Measurements from ENCODE around the gene NYNRIN.
"Not testable (repeated sequence)": the region's sequence is repeated elsewhere in the genome, so short reads cannot be mapped to it uniquely, and the experiment has no call there.

The NYNRIN gene

GRCh38 chr14:24398653-24399446 lies at the start of gene NYNRIN:
TSS of gene NYNRIN (plus strand) at chr14:24399003. CDS start at chr14:24399247, 244 bp downstream.
- TF ChIP-seq TCF4 (CRISPR knock-in tag; IDR thresholded peaks at IDR 0.05; ENCODE audit: borderline replicate concordance), result no peak
- ATAC-seq, result peak; percentile 83

DNA sequence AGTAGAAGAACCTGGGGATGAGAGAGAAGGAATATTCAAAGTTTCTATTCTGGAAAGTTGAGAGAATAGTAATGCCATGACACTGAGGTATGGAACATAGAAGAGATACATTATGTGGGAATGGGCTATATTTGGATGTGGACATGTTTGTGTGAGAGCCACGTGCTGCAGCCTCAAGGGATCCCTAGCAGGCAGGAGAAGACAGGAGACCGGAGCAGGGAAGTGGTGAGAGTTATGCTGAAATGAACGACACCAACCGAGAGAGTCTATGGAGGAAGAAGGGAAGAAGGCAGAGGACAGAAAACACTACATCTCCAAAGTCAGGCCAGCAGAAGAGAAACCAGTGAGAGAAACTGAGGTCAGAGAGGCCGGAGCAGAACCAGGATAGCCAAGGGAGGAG lies 49.1 kb upstream of the NYNRIN start:
- TF ChIP-seq TCF4 (CRISPR knock-in tag; IDR thresholded peaks at IDR 0.05; ENCODE audit: borderline replicate concordance) (no peak), GLIS3 (CRISPR knock-in tag; IDR thresholded peaks at IDR 0.05) (no peak)
- TF ChIP-seq, protein P1, sequence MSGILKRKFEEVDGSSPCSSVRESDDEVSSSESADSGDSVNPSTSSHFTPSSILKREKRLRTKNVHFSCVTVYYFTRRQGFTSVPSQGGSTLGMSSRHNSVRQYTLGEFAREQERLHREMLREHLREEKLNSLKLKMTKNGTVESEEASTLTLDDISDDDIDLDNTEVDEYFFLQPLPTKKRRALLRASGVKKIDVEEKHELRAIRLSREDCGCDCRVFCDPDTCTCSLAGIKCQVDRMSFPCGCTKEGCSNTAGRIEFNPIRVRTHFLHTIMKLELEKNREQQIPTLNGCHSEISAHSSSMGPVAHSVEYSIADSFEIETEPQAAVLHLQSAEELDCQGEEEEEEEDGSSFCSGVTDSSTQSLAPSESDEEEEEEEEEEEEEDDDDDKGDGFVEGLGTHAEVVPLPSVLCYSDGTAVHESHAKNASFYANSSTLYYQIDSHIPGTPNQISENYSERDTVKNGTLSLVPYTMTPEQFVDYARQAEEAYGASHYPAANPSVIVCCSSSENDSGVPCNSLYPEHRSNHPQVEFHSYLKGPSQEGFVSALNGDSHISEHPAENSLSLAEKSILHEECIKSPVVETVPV (CRISPR knock-in tag; IDR thresholded peaks at IDR 0.05), result no peak
- no peak for ATAC-seq

DNA sequence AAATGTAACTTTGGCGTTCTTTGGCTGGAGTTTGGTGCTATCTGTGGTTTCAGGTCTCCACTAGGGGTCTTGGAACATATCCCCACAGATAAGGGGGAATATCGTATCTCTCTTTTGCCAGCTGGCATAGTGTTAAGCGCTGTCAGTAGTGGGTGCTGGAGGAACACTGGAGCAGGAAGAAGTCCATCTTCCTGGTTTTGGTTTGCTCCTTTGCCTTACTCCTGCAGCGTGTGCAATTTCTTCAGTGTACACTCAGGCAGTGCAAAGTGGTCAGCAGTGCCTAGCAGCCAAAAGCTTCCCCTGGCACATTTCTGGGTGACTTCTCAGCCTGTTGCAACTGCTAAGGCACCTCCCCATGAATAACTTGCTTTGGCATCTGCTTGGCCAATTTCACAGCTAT lies 47.3 kb upstream of the NYNRIN start:
- TF ChIP-seq POU6F1 (CRISPR knock-in tag; IDR thresholded peaks at IDR 0.05; ENCODE audit: borderline replicate concordance, low read depth), result no peak
- TF ChIP-seq TSHZ2 (CRISPR knock-in tag; IDR thresholded peaks at IDR 0.05), result no peak
- no peak for TF ChIP-seq CSDC2 (CRISPR knock-in tag; IDR thresholded peaks at IDR 0.05)
- no peak for TF ChIP-seq ZNF8 (CRISPR knock-in tag; IDR thresholded peaks at IDR 0.05)
- TF ChIP-seq TOX (CRISPR knock-in tag; IDR thresholded peaks at IDR 0.05; ENCODE audit: borderline replicate concordance), result no peak
- no peak for TF ChIP-seq TCF4 (CRISPR knock-in tag; IDR thresholded peaks at IDR 0.05; ENCODE audit: borderline replicate concordance)
- no peak for TF ChIP-seq RARB (CRISPR knock-in tag; IDR thresholded peaks at IDR 0.05)
- peak; percentile 84 for ATAC-seq

DNA sequence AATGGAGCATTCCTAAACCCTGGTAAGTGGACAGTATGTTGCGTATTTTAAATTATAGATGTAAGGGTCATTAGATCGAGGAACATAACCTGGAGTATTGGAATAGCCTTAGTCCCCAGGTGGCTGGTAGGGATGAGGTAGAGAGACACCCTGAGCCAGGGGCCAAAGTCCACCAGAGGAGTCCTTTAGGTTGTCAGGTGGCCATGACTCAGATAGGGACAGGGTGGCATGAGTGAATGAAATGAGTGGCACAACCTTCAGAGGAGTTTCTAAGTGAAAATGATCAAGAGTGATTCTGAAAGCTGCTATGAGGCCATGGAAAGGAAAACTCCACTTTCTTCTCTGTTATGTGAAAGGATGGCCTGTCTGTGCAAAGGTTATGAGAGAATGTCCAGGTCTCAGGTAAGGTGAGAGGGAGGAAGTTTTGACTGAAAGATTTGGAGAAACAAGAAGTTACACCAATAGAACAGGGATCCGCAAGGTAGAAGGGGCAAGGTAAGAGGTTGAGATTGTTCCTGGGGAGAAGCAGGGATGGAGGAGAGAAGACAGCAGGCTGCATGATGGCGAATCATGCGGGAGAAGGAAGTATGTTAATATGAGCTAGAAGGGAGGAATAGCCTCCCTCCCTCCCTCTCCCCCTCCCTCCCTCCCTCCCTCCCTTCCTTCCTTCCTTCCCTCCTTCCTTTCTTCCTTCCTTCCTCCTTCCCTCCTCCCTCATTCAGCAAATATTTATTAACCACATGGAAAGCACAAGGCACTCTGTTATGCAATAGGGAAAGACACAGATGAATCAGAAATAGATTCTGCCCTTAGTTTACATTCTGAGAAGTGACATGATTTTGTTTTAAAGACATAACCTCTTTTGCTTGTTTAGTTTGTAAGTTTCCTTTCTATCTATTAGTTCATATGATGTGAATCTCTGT lies 45.0 kb upstream of the NYNRIN start:
- TF ChIP-seq GLIS3 (CRISPR knock-in tag; IDR thresholded peaks at IDR 0.05), result no peak
- no peak for TF ChIP-seq ZNF70 (CRISPR knock-in tag; IDR thresholded peaks at IDR 0.05)
- TF ChIP-seq OSR1 (CRISPR knock-in tag; IDR thresholded peaks at IDR 0.05), result no peak
- TF ChIP-seq ZFP30 (CRISPR knock-in tag; IDR thresholded peaks at IDR 0.05), result no peak
- TF ChIP-seq ZC3H10 (CRISPR knock-in tag; IDR thresholded peaks at IDR 0.05), result no peak
- TF ChIP-seq PATZ1 (CRISPR knock-in tag; IDR thresholded peaks at IDR 0.05; ENCODE audit: borderline replicate concordance), result no peak
- TF ChIP-seq, protein P2, sequence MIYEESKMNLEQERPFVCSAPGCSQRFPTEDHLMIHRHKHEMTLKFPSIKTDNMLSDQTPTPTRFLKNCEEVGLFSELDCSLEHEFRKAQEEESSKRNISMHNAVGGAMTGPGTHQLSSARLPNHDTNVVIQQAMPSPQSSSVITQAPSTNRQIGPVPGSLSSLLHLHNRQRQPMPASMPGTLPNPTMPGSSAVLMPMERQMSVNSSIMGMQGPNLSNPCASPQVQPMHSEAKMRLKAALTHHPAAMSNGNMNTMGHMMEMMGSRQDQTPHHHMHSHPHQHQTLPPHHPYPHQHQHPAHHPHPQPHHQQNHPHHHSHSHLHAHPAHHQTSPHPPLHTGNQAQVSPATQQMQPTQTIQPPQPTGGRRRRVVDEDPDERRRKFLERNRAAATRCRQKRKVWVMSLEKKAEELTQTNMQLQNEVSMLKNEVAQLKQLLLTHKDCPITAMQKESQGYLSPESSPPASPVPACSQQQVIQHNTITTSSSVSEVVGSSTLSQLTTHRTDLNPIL (CRISPR knock-in tag; IDR thresholded peaks at IDR 0.05; ENCODE audit: low read depth), result no peak
- no peak for TF ChIP-seq ZNF565 (CRISPR knock-in tag; conservative IDR thresholded peaks at IDR 0.05; ENCODE audit: low read depth)
- no peak for TF ChIP-seq TOX (CRISPR knock-in tag; IDR thresholded peaks at IDR 0.05; ENCODE audit: borderline replicate concordance)
- no peak for TF ChIP-seq ARNTL (CRISPR knock-in tag; IDR thresholded peaks at IDR 0.05; ENCODE audit: borderline replicate concordance, low read depth)
- TF ChIP-seq CSDC2 (CRISPR knock-in tag; IDR thresholded peaks at IDR 0.05), result no peak
- no peak for TF ChIP-seq ZNF8 (CRISPR knock-in tag; IDR thresholded peaks at IDR 0.05)
- no peak for TF ChIP-seq ESRRG (CRISPR knock-in tag; IDR thresholded peaks at IDR 0.05)
- TF ChIP-seq, protein P1 (CRISPR knock-in tag; IDR thresholded peaks at IDR 0.05), result no peak

GRCh38 chr14:24354482-24354825 lies 44.3 kb upstream of the NYNRIN start:
- not testable (repeated sequence) for ATAC-seq

More for the DNA sequence above, 45.0 kb upstream of the NYNRIN start:
- no peak for ATAC-seq
